Measurements from ENCODE around the gene LCP2. TPM values are rescaled to one million over a fixed set of nuclear protein-coding genes. Genes with fewer than 3 reads are reported as not detected.

Gene LCP2
- total RNA-seq, 1 donor from 2014 or later = not detected

GRCh38 chr5:170211575-170212334 lies 85.8 kb downstream of the LCP2 start:
- no peak overlapping the region for H3K4me3 ChIP-seq (ENCODE audit: low read depth, low read length)
- no peak for DNase-seq (ENCODE audit: low read depth)

GRCh38 chr5:170206958-170207357 lies 90.6 kb downstream of the LCP2 start:
- no peak overlapping the region for H3K4me3 ChIP-seq (ENCODE audit: low read depth, low read length)
- no peak for DNase-seq (ENCODE audit: low read depth)
- no peak for TF ChIP-seq CTCF (conservative IDR thresholded peaks at IDR 0.05; ENCODE audit: low read depth, low read length)

More at GRCh38 chr5:170211575-170212334, 85.8 kb downstream of the LCP2 start:
- TF ChIP-seq CTCF (conservative IDR thresholded peaks at IDR 0.05; ENCODE audit: low read depth, low read length) = no peak

GRCh38 chr5:170206216-170206615 lies 91.4 kb downstream of the LCP2 start:
- no peak overlapping the region for H3K4me3 ChIP-seq (ENCODE audit: low read depth, low read length)
- DNase-seq (ENCODE audit: low read depth) = no peak
- TF ChIP-seq CTCF (conservative IDR thresholded peaks at IDR 0.05; ENCODE audit: low read depth, low read length) = no peak

GRCh38 chr5:170204202-170204601 lies 93.4 kb downstream of the LCP2 start:
- no peak overlapping the region for H3K4me3 ChIP-seq (ENCODE audit: low read depth, low read length)
- DNase-seq (ENCODE audit: low read depth) = no peak
- no peak for TF ChIP-seq CTCF (conservative IDR thresholded peaks at IDR 0.05; ENCODE audit: low read depth, low read length)

GRCh38 chr5:170202117-170202516 lies 95.5 kb downstream of the LCP2 start:
- TF ChIP-seq CTCF (conservative IDR thresholded peaks at IDR 0.05; ENCODE audit: low read depth, low read length) = no peak
- H3K4me3 ChIP-seq (ENCODE audit: low read depth, low read length) = no peak overlapping the region
- no peak for DNase-seq (ENCODE audit: low read depth)

DNA sequence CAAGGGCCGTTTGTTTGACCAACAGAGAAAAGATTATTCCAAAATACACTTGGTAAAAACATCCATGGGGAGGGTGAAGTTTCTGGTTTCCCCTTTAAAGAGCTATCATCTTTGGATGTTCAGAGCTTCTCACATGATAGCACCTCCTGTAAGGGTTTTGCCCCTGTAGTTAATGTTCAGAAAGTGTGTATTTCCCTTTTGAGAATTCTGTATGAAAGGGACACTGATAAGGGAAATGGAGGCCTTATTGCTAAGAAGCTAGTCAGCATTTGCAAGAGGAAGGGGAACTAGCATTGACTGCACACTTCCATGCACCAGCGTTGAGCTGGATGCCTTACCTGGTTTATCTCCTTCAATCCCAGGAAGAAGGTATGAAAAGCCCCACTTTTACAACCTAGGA lies 96.3 kb downstream of the LCP2 start:
- no peak for TF ChIP-seq CTCF (conservative IDR thresholded peaks at IDR 0.05; ENCODE audit: low read depth, low read length)
- DNase-seq (ENCODE audit: low read depth) = no peak
- H3K4me3 ChIP-seq (ENCODE audit: low read depth, low read length) = no peak overlapping the region

DNA sequence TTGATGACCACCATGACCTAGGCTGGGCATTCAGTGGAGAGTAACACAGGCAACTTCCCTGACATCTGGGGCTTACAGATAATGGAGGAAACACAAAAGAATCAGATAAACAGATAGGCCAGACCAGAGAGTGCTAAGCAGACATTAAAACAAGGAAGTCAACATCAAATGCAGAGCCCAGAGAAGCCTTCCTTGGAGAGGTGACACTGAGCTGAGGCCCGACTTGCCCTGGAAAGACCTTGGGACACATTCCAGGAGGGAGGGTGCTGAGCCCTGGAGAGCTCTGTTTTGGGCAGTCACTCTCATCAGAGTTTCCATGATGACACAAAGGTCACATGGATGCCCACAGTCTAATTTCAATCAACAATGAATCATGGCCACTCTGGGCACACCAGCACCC lies 96.7 kb downstream of the LCP2 start:
- no peak overlapping the region for H3K4me3 ChIP-seq (ENCODE audit: low read depth, low read length)
- TF ChIP-seq CTCF (conservative IDR thresholded peaks at IDR 0.05; ENCODE audit: low read depth, low read length) = no peak
- no peak for DNase-seq (ENCODE audit: low read depth)
